NOMO-1 treated with DMSO at 0.1 percent for 48 hours (cell line): ENCODE measurements around the gene HAUS1.
A peak's percentile ranks its signal among the peaks of the same experiment; 100 is the strongest.

ENCODE experiments used
- DNase-seq: peaks from one replicate; lab custom pipeline; 2025; ENCODE audit not compliant: unreplicated experiment; lab: John Stamatoyannopoulos, UW

The HAUS1 gene, protein sequence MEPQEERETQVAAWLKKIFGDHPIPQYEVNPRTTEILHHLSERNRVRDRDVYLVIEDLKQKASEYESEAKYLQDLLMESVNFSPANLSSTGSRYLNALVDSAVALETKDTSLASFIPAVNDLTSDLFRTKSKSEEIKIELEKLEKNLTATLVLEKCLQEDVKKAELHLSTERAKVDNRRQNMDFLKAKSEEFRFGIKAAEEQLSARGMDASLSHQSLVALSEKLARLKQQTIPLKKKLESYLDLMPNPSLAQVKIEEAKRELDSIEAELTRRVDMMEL

GRCh38 chr18:46104128-46104911, at the start of gene HAUS1:
Gene HAUS1 (plus strand): TSS chr18:46104385. CDS start chr18:46104412, 27 bp downstream.
- DNase-seq = peak; percentile 73

- DNase-seq = peak; percentile 21
Measured at GRCh38 chr18:46054956-46055837, 49.0 kb upstream of the HAUS1 start.

DNA sequence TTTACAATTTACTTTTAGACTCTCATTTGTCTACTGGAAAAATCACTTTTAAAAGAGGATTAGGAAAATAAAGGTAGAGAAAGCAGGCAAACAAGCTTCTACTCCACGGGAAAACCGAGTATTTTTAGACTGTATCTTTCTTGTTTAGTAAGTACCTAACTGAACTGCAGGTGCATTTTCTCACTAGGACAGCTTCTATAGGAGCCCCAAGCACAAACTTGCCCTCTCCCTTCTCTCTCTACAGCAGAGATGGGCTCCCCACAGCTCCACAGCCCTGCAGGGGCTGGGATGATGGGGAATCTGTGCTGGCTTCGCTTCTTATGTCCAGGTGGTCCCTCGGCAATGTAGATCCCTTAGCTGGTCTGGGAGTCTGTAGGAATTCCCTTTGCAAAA, 48.4 kb upstream of the HAUS1 start:
- DNase-seq = no peak

GRCh38 chr18:46060359-46060841, 43.8 kb upstream of the HAUS1 start:
- DNase-seq = no peak

- DNase-seq = no peak
Measured at GRCh38 chr18:46061387-46061786, 42.8 kb upstream of the HAUS1 start.

DNA sequence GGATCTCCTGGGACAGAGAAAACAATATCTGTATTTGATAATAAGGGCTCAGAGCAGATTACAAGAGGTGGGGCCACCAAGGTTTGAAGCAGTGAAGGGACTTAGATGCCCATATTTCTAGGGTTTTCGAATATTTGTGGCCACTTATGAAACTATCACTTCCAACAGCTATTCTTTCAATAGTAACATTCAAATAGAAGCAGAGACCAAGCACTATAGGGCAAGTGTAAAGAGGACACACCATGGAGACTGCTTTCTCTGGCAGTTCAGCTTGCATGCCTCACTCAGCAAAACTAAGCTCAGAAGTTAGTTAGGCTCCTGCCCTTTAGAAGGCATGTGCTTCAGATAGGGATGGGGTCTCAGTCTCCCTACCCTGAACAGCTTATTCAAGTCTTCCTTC, 42.4 kb upstream of the HAUS1 start:
- DNase-seq = no peak

DNA sequence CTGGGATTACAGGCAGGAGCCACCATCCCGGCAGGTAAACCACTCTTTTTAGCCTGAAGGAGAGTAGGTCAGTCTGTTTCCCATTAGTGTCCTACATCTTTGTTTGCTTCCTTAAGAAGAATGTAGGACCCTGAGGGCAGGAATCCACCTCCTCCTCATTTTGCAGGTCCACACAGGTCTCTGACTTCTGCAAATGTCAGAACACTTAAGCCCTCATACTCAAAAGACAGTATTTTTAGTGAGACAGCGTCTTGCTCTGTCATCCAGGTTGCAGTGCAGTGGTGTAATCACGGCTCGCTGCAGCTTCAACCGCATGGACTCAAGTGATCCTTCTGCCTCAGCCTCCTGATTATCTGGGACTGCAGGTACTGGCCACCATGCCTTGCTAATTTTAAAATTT, 41.4 kb upstream of the HAUS1 start:
- DNase-seq = no peak

DNA sequence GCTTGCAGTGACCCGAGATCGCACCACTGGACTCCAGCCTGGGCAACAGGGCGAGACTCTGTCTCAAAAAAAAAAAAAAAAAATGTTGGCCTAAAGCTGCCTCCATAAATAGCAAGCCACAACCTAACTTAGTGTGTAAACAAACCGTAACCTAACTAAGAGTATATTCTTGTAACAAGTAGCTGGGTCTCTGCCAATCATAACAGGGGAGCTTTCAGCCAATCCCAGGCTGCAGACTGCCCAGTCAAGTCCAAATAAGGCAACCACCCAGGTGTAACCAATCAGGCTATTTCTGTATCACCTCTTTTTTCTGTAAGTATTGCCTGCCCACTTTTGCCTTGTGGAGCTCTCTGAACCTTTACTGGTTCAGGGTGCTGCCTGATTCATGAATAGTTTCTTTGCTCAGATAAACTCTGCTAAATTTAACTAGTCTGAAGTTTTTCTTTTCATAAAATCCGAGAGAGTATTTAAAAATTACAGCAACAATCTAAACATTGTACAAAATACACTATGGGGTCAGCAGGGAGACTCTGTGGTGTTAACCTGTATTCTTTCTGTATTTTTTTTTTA, 36.7 kb upstream of the HAUS1 start:
- DNase-seq = no peak

DNA sequence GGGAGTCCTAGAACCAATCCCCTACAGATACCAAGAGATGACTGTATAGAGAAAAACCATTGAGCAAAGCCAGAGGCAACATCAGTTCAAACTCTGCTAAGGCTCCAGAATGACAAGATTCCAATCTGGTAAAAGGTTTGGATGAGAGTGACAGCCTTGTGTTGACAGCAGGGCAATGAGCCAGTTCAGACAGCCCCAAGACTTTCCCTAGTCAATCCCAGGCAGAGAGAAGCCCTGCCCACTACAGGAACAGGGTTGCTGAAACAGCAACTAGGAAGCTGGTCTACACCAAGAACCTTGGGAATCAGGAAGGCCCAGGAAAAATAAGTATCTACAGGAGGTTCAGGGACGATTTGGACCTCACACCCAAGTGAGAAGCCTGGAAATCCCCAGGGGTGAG, 35.4 kb upstream of the HAUS1 start:
- no peak for DNase-seq

DNA sequence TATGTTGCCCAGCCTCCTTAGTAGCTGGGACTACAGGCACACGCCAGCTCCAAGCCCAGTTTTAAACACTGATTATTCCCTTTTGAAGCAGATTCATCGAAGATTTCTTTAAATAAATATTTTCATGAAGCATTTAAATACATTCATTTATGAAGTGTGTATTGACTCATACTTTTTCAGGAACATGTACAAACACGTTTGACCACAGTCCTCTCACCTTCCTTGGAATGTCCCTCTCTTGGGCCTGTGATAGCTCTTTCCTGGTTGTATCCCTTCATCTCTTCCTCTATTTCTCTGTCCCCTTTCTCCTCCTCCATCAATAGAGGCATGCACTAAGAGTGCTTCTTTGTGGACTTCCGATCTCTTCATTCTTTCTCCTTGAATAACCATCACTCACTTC, 34.7 kb upstream of the HAUS1 start:
- no peak for DNase-seq

DNA sequence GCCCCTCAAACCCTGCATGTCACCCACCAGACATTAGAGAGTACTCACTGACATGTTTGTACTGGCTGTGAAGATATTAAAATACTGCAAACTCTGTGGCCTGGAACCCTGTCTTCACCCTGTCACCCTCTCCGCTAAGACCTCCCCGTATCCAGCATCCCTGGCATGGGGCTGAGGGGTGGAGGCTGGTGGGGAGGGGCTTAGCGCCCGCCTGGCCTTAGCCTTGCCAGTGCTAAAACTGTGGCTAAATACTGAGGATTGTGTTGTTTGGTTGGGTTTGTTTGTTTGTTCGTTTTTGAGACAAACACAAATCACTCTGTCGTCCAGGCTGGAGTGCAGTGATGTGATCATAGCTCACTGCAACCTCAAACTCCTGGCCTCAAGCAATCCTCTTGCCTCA, 34.0 kb upstream of the HAUS1 start:
- DNase-seq = no peak

- peak; percentile 79 for DNase-seq
Measured at GRCh38 chr18:46070815-46071652, 33.2 kb upstream of the HAUS1 start.

- DNase-seq = peak; percentile 69
Measured at GRCh38 chr18:46071653-46072375, 32.4 kb upstream of the HAUS1 start, which contains the start of gene PSTPIP2. Gene PSTPIP2 (minus strand): TSS chr18:46072260. CDS start chr18:46072188, 72 bp downstream.

DNA sequence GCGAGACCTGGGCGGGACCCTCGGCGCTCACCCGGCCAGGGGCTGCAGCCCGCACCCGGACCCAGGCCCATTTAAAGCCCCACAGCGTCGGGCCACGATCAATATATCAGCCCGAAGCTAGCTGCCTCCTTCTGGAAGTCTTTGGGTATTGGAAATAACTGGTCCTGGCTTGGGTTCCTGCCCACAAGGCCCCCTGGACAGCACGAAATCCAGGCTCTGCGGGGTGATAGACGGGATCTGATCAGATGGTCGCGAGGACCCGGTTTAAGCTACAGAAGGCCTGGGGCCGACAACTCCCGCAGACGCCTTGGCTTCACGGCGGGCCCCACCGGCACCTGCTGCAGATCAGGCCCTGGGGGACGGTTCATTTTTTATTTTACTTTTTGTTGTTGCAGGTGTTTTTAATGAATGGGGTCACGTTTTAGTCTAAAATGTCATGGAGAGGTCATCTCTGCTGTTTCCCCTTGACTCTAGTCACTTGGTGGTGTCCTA, 31.8 kb upstream of the HAUS1 start:
- no peak for DNase-seq

DNA sequence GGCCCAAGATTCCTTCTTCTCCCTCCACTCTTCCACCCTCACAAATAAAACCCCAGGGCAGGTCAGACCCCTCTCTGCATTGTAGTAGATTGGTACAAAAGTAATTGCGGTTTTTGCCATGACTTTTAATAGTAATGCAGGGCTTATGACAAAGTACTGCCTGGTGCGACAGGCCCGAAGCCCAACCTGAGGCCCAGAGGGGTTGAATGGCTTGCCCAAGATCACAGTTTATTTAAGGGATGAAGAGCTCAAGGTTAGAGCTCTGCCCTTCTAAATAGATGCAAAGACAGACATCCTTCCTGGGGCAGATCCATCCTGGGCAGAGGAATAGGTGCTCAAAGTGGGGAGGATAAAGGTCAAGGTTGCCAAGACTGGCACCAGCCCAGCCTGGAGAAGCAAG, 31.2 kb upstream of the HAUS1 start:
- DNase-seq = no peak

DNA sequence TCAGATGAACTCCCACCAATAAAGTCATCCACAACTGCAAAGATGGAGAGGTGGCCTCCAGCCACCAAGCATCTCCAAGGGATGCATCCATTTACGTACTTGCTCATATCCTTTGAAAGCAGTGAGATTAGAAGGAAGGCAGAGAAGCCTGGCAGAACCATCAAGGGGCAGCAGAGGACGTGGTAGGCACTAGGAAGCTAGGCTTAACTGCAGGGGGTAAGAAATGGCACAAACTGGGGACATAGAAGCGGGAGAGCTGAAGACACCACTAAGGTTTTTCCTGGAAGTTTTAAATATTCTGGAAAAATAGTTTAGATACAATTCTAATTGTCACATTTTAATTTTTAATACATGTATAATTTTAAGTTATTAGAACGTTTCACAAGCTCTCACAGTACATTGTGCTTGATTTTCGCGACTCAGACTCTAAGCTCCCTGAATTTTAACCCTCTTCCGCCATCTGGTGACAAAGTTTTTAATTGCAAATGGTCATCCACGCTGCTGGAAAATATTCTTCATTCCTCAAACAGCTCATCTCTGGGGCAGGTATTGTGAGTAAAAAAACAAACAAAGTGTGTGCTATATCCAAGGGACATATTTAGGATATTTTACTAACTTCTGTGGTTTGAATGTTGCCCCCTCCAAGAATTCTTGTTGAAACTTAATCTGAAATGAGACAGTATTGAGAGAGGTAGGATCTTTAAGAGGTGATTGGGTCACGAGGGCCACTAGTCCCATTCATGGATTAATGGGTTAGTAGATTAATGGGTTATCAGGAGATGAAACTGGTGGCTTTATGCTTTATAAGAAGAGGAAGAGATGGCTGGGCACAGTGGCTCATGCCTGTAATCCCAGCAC, 30.5 kb upstream of the HAUS1 start:
- DNase-seq = peak; percentile 76

DNA sequence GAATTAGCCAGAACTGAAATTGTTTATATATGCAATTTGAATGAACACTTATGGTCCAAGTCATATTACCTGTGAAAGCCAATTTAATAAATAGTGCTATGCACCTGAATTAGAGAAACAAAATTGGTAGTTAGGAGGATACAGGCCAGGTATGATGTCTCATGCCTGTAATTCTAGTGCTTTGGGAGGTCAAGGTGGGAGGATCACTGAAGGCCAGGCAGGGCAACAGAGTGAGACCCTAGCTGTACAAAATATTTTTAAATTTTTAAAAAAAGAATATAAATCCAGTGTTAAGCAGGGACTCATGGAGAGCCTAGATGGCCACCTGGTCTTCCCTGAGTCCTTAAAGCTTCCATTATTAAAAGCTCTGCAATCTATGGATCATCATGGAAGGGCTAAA, 24.8 kb upstream of the HAUS1 start:
- DNase-seq = no peak

- DNase-seq = no peak
Measured at GRCh38 chr18:46080156-46080555, 24.0 kb upstream of the HAUS1 start.
